HUDEP-2 (cell line): ENCODE data around the gene DUSP5.

Experiments used
- DNase-seq, 76 experiments: peaks; one replicate each; lab custom pipeline; 2025; ENCODE audit not compliant: unreplicated experiment in 76 of 76; lab: John Stamatoyannopoulos, UW

Gene DUSP5

GRCh38 chr10:110535958-110536891 is 38.5 kb downstream of the DUSP5 start:
- peak in 5 of 76 experiments; percentile 10 to 43 (median 22) for DNase-seq

- DNase-seq: no peak
Measured at GRCh38 chr10:110539091-110539490, 41.4 kb downstream of the DUSP5 start.

GRCh38 chr10:110540031-110540430 is 42.3 kb downstream of the DUSP5 start:
- no peak for DNase-seq

GRCh38 chr10:110544958-110545537 is 47.3 kb downstream of the DUSP5 start:
- no peak for DNase-seq

- no peak for DNase-seq
Measured at GRCh38 chr10:110546077-110546476, 48.4 kb downstream of the DUSP5 start.

- DNase-seq: no peak
Measured at GRCh38 chr10:110546499-110547110, 48.9 kb downstream of the DUSP5 start.

GRCh38 chr10:110547139-110547761 is 49.5 kb downstream of the DUSP5 start:
- peak in 25 of 76 experiments; percentile 6 to 61 (median 31) for DNase-seq

- no peak for DNase-seq
Measured at GRCh38 chr10:110548002-110548401, 50.3 kb downstream of the DUSP5 start.

- DNase-seq: no peak
Measured at GRCh38 chr10:110549211-110549610, 51.5 kb downstream of the DUSP5 start.

GRCh38 chr10:110553905-110554304 is 56.2 kb downstream of the DUSP5 start:
- no peak for DNase-seq

GRCh38 chr10:110556296-110556695 is 58.6 kb downstream of the DUSP5 start:
- DNase-seq: no peak

- DNase-seq: peak in 33 of 76 experiments; percentile 5 to 45 (median 23)
Measured at GRCh38 chr10:110556969-110557601, 59.4 kb downstream of the DUSP5 start.

- no peak for DNase-seq
Measured at GRCh38 chr10:110558041-110558440, 60.3 kb downstream of the DUSP5 start.

- no peak for DNase-seq
Measured at GRCh38 chr10:110560012-110560411, 62.3 kb downstream of the DUSP5 start.
